Endothelial cell of umbilical vein (primary cell): ENCODE results near the gene CPT1A. TPM values are rescaled to one million over a fixed set of nuclear protein-coding genes. Genes with fewer than 3 reads are reported as not detected.

ENCODE experiments used
- BruUV-seq: library from RNA; stranded (reverse); fragments of 400-500 nt; replicated peaks from 2 replicates; lab custom pipeline; 2021; lab: Mats Ljungman, UMichigan
- CTCF ChIA-PET: fragments of 300-600, 350-600 bp; sonication (Branson Sonifier 250); formaldehyde crosslinking; loops from one replicate; lab custom pipeline; 2021; ENCODE audit warnings: antibody characterized with exemption, inconsistent platforms; lab: Charles Lee
- POLR2A ChIA-PET: fragments of 300-600, 350-600 bp; sonication (Branson Sonifier 250); formaldehyde crosslinking; loops from one replicate; lab custom pipeline; 2021; ENCODE audit warnings: antibody characterized with exemption, inconsistent platforms; lab: Charles Lee
- DNase-seq: peaks from one replicate; pipeline ENCODE4 v3.0.0-alpha.2; 2011; ENCODE audit warnings: low read depth, low spot score
- FAIRE-seq: peaks from 2 replicates; lab custom pipeline; 2011; peaks lifted over from hg19 to GRCh38; lab: Jason Lieb, UNC
- H2AFZ ChIP-seq: 2 replicates; pipeline ENCODE4 v1.6.0; 2012; ENCODE audit warnings: low read depth, low read length, control low read depth, inconsistent platforms
- H3K27ac ChIP-seq: 2 replicates; pipeline ENCODE4 v1.5.1; 2011; ENCODE audit warnings: low read depth, mild to moderate bottlenecking, control low read depth, low read length, moderate library complexity; ENCODE audit not compliant: insufficient read depth
- H3K27me3 ChIP-seq, 2 experiments: 2 replicates each; pipeline versions ENCODE4 v1.6.0 to v1.6.1; 2011; ENCODE audit warnings: low read length in 2 of 2, mixed read lengths in 1 of 2; ENCODE audit not compliant: control insufficient read depth in 2 of 2, insufficient read depth in 2 of 2
- H3K36me3 ChIP-seq, 2 experiments: 2 replicates in 1 of 2; 3 replicates in 1 of 2; pipeline ENCODE4 v1.5.1; 2011; ENCODE audit warnings: low read length in 2 of 2, mild to moderate bottlenecking in 1 of 2, moderate library complexity in 1 of 2; ENCODE audit not compliant: control insufficient read depth in 2 of 2, insufficient read depth in 2 of 2; ENCODE audit errors: extremely low read depth in 1 of 2
- H3K4me1 ChIP-seq: 3 replicates; pipeline ENCODE4 v1.5.1; 2011; ENCODE audit warnings: mild to moderate bottlenecking, low read length; ENCODE audit not compliant: control insufficient read depth, insufficient read depth; ENCODE audit errors: extremely low read depth
- H3K4me2 ChIP-seq: 2 replicates; pipeline ENCODE4 v1.6.1; 2011; ENCODE audit warnings: low read length, control low read depth, mixed read lengths; ENCODE audit not compliant: insufficient read depth
- H3K4me3 ChIP-seq, 3 experiments: fragments of 200-600 bp in 1 of 3; sonication (generic), shearing (Covaris generic) in 1 of 3; replicated peaks in 1 of 3; 2 replicates each; pipeline ENCODE4 v1.5.1; 2011 to 2016; ENCODE audit warnings: control low read depth in 3 of 3, low read length in 3 of 3, mild to moderate bottlenecking in 2 of 3, inconsistent platforms in 1 of 3, low read depth in 1 of 3, moderate library complexity in 1 of 3; ENCODE audit not compliant: insufficient read depth in 1 of 3
- H3K79me2 ChIP-seq: 2 replicates; pipeline ENCODE4 v1.6.0; 2012; ENCODE audit warnings: low read length, inconsistent platforms; ENCODE audit not compliant: control insufficient read depth, insufficient read depth
- H3K9ac ChIP-seq: replicated peaks from 2 replicates; pipeline ENCODE3; 2011; ENCODE audit warnings: low read length, control low read depth; ENCODE audit not compliant: insufficient read depth; ENCODE audit errors: extremely low read depth
- H3K9me1 ChIP-seq: replicated peaks from 3 replicates; pipeline ENCODE4 v1.6.0; 2011; ENCODE audit warnings: mild to moderate bottlenecking, low read length; ENCODE audit not compliant: control insufficient read depth, insufficient read depth; ENCODE audit errors: extremely low read depth
- H3K9me3 ChIP-seq: replicated peaks from 2 replicates; pipeline ENCODE4 v1.5.1; 2012; ENCODE audit warnings: low read length, inconsistent platforms; ENCODE audit not compliant: control insufficient read depth, insufficient read depth
- H4K20me1 ChIP-seq: replicated peaks from 2 replicates; pipeline ENCODE3; 2011; ENCODE audit warnings: mild to moderate bottlenecking, low read length; ENCODE audit not compliant: control insufficient read depth, insufficient read depth; ENCODE audit errors: extremely low read depth
- EZH2 ChIP-seq: IDR thresholded peaks from 2 replicates; pipeline ENCODE4 v1.6.1; 2012; ENCODE audit warnings: borderline replicate concordance, low read depth, mild to moderate bottlenecking, moderate library complexity, low read length, inconsistent platforms; ENCODE audit not compliant: severe bottlenecking
- FOS ChIP-seq: IDR thresholded peaks from 2 replicates; pipeline ENCODE4 v1.6.1; 2011; ENCODE audit warnings: mild to moderate bottlenecking, low read length, moderate library complexity, borderline replicate concordance; ENCODE audit not compliant: insufficient read depth
- GATA2 ChIP-seq: IDR thresholded peaks from 2 replicates; pipeline ENCODE4 v1.7.0; 2011; ENCODE audit warnings: low read depth, mild to moderate bottlenecking, moderate library complexity, mixed read lengths, low read length; ENCODE audit not compliant: insufficient read length, insufficient read depth
- JUN ChIP-seq: IDR thresholded peaks from 2 replicates; pipeline ENCODE4 v1.6.1; 2011; ENCODE audit warnings: borderline replicate concordance, low read depth; ENCODE audit not compliant: insufficient read length, insufficient read depth
- MYC ChIP-seq: IDR thresholded peaks from one replicate; pipeline ENCODE4 v1.6.1; 2011; ENCODE audit warnings: mild to moderate bottlenecking, low read depth, low read length
- POLR2A ChIP-seq: IDR thresholded peaks from 2 replicates; pipeline ENCODE4 v1.6.1; 2012; ENCODE audit warnings: low read depth, mild to moderate bottlenecking, control low read depth, low read length
- POLR2AphosphoS5 ChIP-seq: IDR thresholded peaks from 2 replicates; pipeline ENCODE4 v1.6.1; 2012; ENCODE audit warnings: low read depth, mild to moderate bottlenecking, control low read depth, low read length, moderate library complexity; ENCODE audit not compliant: insufficient read depth
- dilution Hi-C: fragments of 300-500 bp; cut with MboI; formaldehyde crosslinking; loops from one replicate; pipeline ENCODE4 v1.15.0; 2019; ENCODE audit warnings: low sequenced_read_pairs; ENCODE audit not compliant: extremely low pct_ligation_motif_present
- intact Hi-C: fragments of 100-400 bp; cut with micrococcal nuclease; formaldehyde crosslinking; loops from one replicate; pipeline ENCODE4 v1.10.0; 2022
- polyA plus RNA-seq, 4 experiments: library from polyadenylated mRNA; depleted of rRNA in 3 of 4; stranded (reverse) in 3 of 4; unstranded in 1 of 4; fragments of >200 nt; gene quantifications; 2 replicates each; pipeline versions ENCODE4 v1.2.1 to v1.2.3, GENCODE V29; 2011 to 2012; ENCODE audit warnings: missing spikeins in 1 of 4
- total RNA-seq: library from RNA; stranded (reverse); gene quantifications from 2 replicates; pipeline ENCODE4 v1.2.3, GENCODE V29; 2021
- TF ChIP-seq, protein P1 (sequence below): IDR thresholded peaks from 2 replicates; pipeline ENCODE4 v1.6.1; 2011; ENCODE audit not compliant: insufficient read depth, insufficient read length
- TF ChIP-seq, protein P2 (sequence below), 2 donors: IDR thresholded peaks; 1 replicate in 1 of 2; 2 replicates in 1 of 2; pipeline ENCODE4 v1.5.1; 2011; ENCODE audit warnings: low read length in 2 of 2, mild to moderate bottlenecking in 2 of 2, moderate library complexity in 2 of 2, control low read depth in 1 of 2, inconsistent platforms in 1 of 2, low read depth in 1 of 2; ENCODE audit not compliant: insufficient read depth in 1 of 2; ENCODE audit errors: extremely low read depth in 1 of 2

CPT1A gene
- total and polyA plus RNA-seq, 2 donors (not counting 3 experiments of a cell fraction or from before 2014, with no cell fraction given) = 26.3 to 62.1 TPM

DNA sequence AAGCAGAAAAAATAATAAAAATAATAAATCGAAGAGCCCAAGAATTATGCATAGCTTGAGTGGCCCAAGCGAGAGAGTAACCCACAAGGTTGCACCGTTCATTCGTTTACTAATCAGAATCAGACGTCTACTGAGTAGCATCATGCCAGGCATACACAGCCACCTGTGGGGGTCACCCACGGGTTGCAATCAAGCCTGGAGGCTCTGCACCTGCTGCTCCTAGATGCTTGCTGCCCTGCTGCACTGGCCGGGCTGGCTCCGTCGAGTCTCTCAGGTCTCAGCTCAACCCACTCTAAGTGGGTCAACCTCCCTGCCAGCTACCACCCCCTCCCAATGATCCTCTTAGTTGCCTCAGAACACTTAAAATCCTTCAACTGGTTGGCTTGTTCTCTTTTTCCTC lies 88.4 kb downstream of the CPT1A start:
- Histone ChIP-seq H3K4me2 (no peak overlapping the region), H3K4me3 (no peak overlapping the region), H4K20me1 (no peaks in the 10 kb centered on the region), H2AFZ (no peak overlapping the region), H3K27me3 (no peaks in the 10 kb centered on the region), H3K9me1 (no peaks in the 10 kb centered on the region), H3K9me3 (no peaks in the 10 kb centered on the region), H3K9ac (no peak overlapping the region), H3K27ac (no peak overlapping the region), H3K79me2 (no peaks in the 10 kb centered on the region), H3K4me1 (peaks cover 21% of the 10 kb centered on the region), H3K36me3 (peaks cover 3 to 21% of the 10 kb centered on the region in 2 experiments)
- CTCF ChIA-PET = interaction anchor here (1.2 to 1.5 kb wide), 2 partner anchors 45 to 121 kb away, joined by 4 read pairs; no protein-coding TSS in a partner anchor
- TF ChIP-seq, protein P1, sequence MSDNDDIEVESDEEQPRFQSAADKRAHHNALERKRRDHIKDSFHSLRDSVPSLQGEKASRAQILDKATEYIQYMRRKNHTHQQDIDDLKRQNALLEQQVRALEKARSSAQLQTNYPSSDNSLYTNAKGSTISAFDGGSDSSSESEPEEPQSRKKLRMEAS = no peak
- TF ChIP-seq GATA2 (no peak), POLR2AphosphoS5 (no peak), FOS (no peak), EZH2 (no peak), POLR2A (no peak), JUN (no peak), MYC (no peak)
- TF ChIP-seq, protein P2, sequence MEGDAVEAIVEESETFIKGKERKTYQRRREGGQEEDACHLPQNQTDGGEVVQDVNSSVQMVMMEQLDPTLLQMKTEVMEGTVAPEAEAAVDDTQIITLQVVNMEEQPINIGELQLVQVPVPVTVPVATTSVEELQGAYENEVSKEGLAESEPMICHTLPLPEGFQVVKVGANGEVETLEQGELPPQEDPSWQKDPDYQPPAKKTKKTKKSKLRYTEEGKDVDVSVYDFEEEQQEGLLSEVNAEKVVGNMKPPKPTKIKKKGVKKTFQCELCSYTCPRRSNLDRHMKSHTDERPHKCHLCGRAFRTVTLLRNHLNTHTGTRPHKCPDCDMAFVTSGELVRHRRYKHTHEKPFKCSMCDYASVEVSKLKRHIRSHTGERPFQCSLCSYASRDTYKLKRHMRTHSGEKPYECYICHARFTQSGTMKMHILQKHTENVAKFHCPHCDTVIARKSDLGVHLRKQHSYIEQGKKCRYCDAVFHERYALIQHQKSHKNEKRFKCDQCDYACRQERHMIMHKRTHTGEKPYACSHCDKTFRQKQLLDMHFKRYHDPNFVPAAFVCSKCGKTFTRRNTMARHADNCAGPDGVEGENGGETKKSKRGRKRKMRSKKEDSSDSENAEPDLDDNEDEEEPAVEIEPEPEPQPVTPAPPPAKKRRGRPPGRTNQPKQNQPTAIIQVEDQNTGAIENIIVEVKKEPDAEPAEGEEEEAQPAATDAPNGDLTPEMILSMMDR (IDR thresholded peaks at IDR 0.05; ENCODE audit: extremely low read depth in 1 of 2, insufficient read depth in 1 of 2, low read depth in 1 of 2, low read length in 2 of 2) = no peak
- intact Hi-C loops (no loop called here), dilution Hi-C loops (no loop called here)
- FAIRE-seq (no peak), DNase-seq (no peak)
- no TSS peak for BruUV-seq
- POLR2A ChIA-PET = no interaction called here
